Bronchial epithelial cell (primary cell): ENCODE results near the gene SLC7A10. TPM values are rescaled to one million over a fixed set of nuclear protein-coding genes. Genes with fewer than 3 reads are reported as not detected.

ENCODE experiments used
- DNase-seq: peaks from one replicate; pipeline ENCODE4 v3.0.0-alpha.2; 2010; ENCODE audit warnings: low read depth
- FAIRE-seq: peaks from 2 replicates; lab custom pipeline; 2011; peaks lifted over from hg19 to GRCh38; lab: Jason Lieb, UNC
- H3K27me3 ChIP-seq: 2 replicates; pipeline ENCODE4 v1.5.1; 2011; ENCODE audit warnings: low read length; ENCODE audit not compliant: control insufficient read depth, insufficient read depth
- H3K36me3 ChIP-seq: 2 replicates; pipeline ENCODE4 v1.5.1; 2011; ENCODE audit warnings: low read length; ENCODE audit not compliant: control insufficient read depth, insufficient read depth
- H3K4me3 ChIP-seq: 2 replicates; pipeline ENCODE4 v1.5.1; 2011; ENCODE audit warnings: mild to moderate bottlenecking, low read depth, low read length, control low read depth
- CTCF ChIP-seq: IDR thresholded peaks from 2 replicates; pipeline ENCODE4 v1.5.1; 2011; ENCODE audit warnings: mild to moderate bottlenecking, moderate library complexity, low read length, control low read depth, inconsistent platforms; ENCODE audit not compliant: insufficient read depth, severe bottlenecking
- total RNA-seq: library from RNA; depleted of rRNA; stranded (reverse); fragments of >200 nt; gene quantifications from 2 replicates; pipeline ENCODE4 v1.2.1, GENCODE V29; 2014

The SLC7A10 gene
- total RNA-seq, 1 donor from 2014 or later = not detected

GRCh38 chr19:33251526-33252090, 26.0 kb upstream of the SLC7A10 start:
- FAIRE-seq = no peak
- TF ChIP-seq CTCF = no peak
- H3K27me3 ChIP-seq = no peaks in the 10 kb centered on the region
- H3K36me3 ChIP-seq = no peaks in the 10 kb centered on the region
- H3K4me3 ChIP-seq = no peak overlapping the region
- DNase-seq = no peak

- FAIRE-seq (no peak), DNase-seq (no peak)
- TF ChIP-seq CTCF = no peak
- no peak overlapping the region for H3K4me3 ChIP-seq
- no peaks in the 10 kb centered on the region for H3K36me3 ChIP-seq
- H3K27me3 ChIP-seq = no peaks in the 10 kb centered on the region
Observed at GRCh38 chr19:33251076-33251475, 25.4 kb upstream of the SLC7A10 start.

GRCh38 chr19:33250500-33250899, 24.9 kb upstream of the SLC7A10 start:
- no peak for TF ChIP-seq CTCF
- DNase-seq (no peak), FAIRE-seq (no peak)
- Histone ChIP-seq H3K27me3 (no peaks in the 10 kb centered on the region), H3K4me3 (no peak overlapping the region), H3K36me3 (no peaks in the 10 kb centered on the region)

- no peak for DNase-seq
- peak; percentile 100 for FAIRE-seq
- H3K36me3 ChIP-seq = no peaks in the 10 kb centered on the region
- H3K4me3 ChIP-seq = no peak overlapping the region
- TF ChIP-seq CTCF = no peak
- H3K27me3 ChIP-seq = no peaks in the 10 kb centered on the region
Observed at GRCh38 chr19:33249740-33250366, 24.2 kb upstream of the SLC7A10 start.

GRCh38 chr19:33248954-33249613, 23.4 kb upstream of the SLC7A10 start:
- TF ChIP-seq CTCF = no peak
- H3K36me3 ChIP-seq = no peaks in the 10 kb centered on the region
- no peaks in the 10 kb centered on the region for H3K27me3 ChIP-seq
- DNase-seq (no peak), FAIRE-seq (no peak)
- H3K4me3 ChIP-seq = no peak overlapping the region
